Ishikawa (cell line): ENCODE data around the gene TMEM167B.

Source experiments
- CEBPB ChIP-seq: IDR thresholded peaks from 2 replicates; pipeline ENCODE4 v1.6.1; 2012
- CREB1 ChIP-seq: IDR thresholded peaks from 2 replicates; pipeline ENCODE4 v1.6.1; 2012; ENCODE audit warnings: low read depth
- EGR1 ChIP-seq: IDR thresholded peaks from 2 replicates; pipeline ENCODE4 v1.6.1; 2012
- EP300 ChIP-seq: IDR thresholded peaks from 2 replicates; pipeline ENCODE4 v1.6.1; 2012; ENCODE audit warnings: borderline replicate concordance
- FOXM1 ChIP-seq: IDR thresholded peaks from 2 replicates; pipeline ENCODE4 v1.6.1; 2012; ENCODE audit warnings: low read depth, borderline replicate concordance
- NFIC ChIP-seq: IDR thresholded peaks from 2 replicates; pipeline ENCODE4 v1.6.1; 2012
- RAD21 ChIP-seq: IDR thresholded peaks from 2 replicates; pipeline ENCODE4 v1.6.1; 2012; ENCODE audit warnings: low read depth
- TAF1 ChIP-seq: IDR thresholded peaks from 2 replicates; pipeline ENCODE4 v1.6.1; 2012; ENCODE audit warnings: low read depth, mild to moderate bottlenecking
- TCF12 ChIP-seq: IDR thresholded peaks from 2 replicates; pipeline ENCODE4 v1.6.1; 2012; ENCODE audit warnings: low read depth
- TEAD4 ChIP-seq: IDR thresholded peaks from 2 replicates; pipeline ENCODE4 v1.6.1; 2012
- YY1 ChIP-seq: IDR thresholded peaks from 2 replicates; pipeline ENCODE4 v1.6.1; 2012; ENCODE audit warnings: low read depth
- ZBTB7A ChIP-seq: IDR thresholded peaks from 2 replicates; pipeline ENCODE4 v1.6.1; 2012; ENCODE audit warnings: low read depth
- TF ChIP-seq, protein P1 (sequence below): IDR thresholded peaks from 2 replicates; pipeline ENCODE4 v1.6.1; 2012
- TF ChIP-seq, protein P2 (sequence below): IDR thresholded peaks from 2 replicates; pipeline ENCODE4 v1.6.1; 2012; ENCODE audit warnings: low read depth, mild to moderate bottlenecking
- TF ChIP-seq, protein P3 (sequence below): IDR thresholded peaks from 2 replicates; pipeline ENCODE4 v1.6.1; 2012

Gene TMEM167B

DNA sequence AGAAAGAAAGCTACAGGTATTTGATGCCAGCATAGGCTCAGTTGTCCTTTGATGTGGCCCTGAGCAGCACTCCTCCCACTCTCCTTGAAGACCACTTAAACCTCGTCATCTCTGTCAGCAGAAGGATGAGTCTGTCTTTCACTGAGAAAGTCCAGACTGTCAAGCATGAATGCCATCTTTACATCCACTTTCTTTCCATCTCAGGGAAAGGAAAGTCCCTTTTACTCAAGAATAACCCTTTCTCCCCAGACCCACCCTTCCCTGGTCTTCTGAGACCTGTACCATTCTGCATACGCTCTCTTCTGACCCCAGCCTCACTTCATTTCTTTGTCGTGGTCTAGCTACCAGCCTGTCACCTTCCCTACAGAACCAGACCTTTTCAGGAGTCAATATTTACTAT is 19.3 kb downstream of the TMEM167B start:
- TF ChIP-seq, protein P1, sequence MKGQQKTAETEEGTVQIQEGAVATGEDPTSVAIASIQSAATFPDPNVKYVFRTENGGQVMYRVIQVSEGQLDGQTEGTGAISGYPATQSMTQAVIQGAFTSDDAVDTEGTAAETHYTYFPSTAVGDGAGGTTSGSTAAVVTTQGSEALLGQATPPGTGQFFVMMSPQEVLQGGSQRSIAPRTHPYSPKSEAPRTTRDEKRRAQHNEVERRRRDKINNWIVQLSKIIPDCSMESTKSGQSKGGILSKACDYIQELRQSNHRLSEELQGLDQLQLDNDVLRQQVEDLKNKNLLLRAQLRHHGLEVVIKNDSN, result no peak
- TF ChIP-seq EP300, result no peak
- no peak for TF ChIP-seq ZBTB7A
- TF ChIP-seq FOXM1, result no peak
- TF ChIP-seq NFIC, result no peak
- TF ChIP-seq, protein P2, sequence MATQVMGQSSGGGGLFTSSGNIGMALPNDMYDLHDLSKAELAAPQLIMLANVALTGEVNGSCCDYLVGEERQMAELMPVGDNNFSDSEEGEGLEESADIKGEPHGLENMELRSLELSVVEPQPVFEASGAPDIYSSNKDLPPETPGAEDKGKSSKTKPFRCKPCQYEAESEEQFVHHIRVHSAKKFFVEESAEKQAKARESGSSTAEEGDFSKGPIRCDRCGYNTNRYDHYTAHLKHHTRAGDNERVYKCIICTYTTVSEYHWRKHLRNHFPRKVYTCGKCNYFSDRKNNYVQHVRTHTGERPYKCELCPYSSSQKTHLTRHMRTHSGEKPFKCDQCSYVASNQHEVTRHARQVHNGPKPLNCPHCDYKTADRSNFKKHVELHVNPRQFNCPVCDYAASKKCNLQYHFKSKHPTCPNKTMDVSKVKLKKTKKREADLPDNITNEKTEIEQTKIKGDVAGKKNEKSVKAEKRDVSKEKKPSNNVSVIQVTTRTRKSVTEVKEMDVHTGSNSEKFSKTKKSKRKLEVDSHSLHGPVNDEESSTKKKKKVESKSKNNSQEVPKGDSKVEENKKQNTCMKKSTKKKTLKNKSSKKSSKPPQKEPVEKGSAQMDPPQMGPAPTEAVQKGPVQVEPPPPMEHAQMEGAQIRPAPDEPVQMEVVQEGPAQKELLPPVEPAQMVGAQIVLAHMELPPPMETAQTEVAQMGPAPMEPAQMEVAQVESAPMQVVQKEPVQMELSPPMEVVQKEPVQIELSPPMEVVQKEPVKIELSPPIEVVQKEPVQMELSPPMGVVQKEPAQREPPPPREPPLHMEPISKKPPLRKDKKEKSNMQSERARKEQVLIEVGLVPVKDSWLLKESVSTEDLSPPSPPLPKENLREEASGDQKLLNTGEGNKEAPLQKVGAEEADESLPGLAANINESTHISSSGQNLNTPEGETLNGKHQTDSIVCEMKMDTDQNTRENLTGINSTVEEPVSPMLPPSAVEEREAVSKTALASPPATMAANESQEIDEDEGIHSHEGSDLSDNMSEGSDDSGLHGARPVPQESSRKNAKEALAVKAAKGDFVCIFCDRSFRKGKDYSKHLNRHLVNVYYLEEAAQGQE, result no peak
- TF ChIP-seq, protein P3, sequence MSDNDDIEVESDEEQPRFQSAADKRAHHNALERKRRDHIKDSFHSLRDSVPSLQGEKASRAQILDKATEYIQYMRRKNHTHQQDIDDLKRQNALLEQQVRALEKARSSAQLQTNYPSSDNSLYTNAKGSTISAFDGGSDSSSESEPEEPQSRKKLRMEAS, result no peak
- TF ChIP-seq CEBPB, result no peak
- TF ChIP-seq EGR1, result no peak
- TF ChIP-seq TCF12, result no peak
- no peak for TF ChIP-seq TAF1
- no peak for TF ChIP-seq RAD21
- TF ChIP-seq TEAD4, result no peak
- TF ChIP-seq CREB1, result no peak
- TF ChIP-seq YY1, result no peak

DNA sequence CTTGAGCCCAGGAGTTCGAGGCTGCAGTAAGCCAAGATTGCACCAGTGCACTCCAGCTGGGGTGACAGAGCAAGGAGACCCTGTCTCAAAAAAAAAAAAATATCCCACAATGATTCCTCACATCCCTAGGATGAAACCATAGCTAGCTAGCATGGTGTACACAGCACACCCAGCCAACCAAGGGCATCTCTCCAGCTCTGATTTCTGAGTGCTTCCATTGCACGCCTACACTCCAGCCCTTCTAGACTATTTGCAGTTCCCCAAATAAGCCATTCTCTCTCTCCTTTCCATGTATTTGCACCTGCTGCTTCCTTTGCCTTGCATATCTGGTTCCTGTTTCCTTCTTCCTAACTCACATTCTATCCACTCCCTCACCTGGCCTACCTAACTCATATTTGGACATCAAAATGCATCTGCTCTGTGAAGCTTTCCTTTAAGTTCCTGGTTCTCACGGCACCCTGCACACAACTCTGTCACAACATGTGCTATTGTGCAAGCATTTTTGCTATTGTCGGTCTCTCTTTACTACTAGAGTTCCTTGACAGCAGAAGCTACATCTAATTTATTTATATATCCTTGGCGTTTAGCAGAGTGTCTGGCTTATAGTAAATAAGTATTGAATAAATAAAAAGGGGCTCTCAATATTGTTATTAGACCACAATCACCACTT is 21.0 kb downstream of the TMEM167B start:
- TF ChIP-seq TAF1 (no peak), EP300 (no peak), YY1 (no peak), TCF12 (no peak), EGR1 (no peak), ZBTB7A (no peak), TEAD4 (no peak), FOXM1 (no peak), RAD21 (no peak)
- TF ChIP-seq, protein P2, result no peak
- TF ChIP-seq, protein P3, result no peak
- TF ChIP-seq, protein P1, result no peak

DNA sequence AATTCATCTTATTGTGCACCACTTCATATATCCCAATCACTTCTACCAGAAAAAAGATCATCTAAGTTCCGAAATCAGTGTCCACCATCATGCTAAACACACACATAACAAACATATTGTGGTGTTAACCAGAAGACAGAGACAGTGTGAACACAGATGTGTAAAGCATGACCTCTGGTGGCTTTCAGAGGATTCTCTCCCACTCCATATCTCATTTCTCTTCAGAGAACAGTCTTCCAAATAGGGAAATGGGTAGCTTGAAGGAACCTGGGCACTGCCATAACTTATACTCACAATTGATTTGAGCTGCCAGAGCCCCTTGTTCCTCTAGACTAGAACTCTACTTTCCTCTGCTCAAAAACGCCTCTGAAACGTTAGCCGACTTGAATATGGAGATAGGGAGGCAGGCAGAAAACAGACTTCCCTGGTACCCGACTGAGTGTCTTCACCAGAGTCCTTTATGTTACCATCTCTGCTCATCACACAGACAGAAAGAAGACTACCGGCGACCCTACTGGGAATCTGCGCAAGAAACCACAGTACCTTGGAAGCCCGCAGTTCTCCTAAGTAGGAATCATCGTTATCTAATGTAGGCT is 21.6 kb downstream of the TMEM167B start:
- TF ChIP-seq, protein P3, result no peak
- no peak for TF ChIP-seq YY1
- TF ChIP-seq NFIC, result no peak
- no peak for TF ChIP-seq TAF1
- no peak for TF ChIP-seq CEBPB
- no peak for TF ChIP-seq EGR1
- TF ChIP-seq, protein P1, result no peak

DNA sequence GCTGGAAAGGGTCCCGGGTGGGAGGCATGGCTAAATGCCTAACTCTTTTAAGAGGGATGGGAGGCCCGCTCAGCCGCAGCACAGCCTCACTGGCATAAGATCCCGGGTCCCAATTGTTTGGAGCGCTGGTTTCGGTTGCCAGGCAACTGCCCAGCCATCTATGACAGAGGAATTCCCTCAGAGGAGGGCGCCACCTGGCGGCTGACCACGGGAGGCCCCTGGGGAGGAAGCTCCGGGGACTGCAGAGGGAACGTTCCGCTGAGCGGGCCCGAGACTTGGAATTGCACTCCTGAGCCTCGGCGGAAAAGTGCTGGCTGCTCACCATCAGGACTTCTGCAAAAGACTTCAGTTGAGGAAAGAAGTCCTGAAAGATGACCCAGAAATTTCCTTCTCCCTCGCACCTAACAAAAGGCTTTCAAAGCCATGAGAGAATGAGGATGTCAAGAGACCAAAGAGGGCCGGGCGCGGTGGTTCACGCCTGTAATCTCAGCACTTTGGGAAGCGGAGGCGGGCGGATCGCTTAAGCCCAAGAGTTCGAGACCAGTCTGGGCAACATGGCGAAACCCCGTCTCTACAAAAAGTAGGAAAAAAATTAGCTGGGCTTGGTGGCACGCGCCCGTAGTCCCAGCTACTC is 22.2 kb downstream of the TMEM167B start:
- TF ChIP-seq EP300, result no peak
- TF ChIP-seq YY1, result no peak
- 0 out of 2 replicates have a peak, but pooled peaks have one; percentile 32 for TF ChIP-seq TCF12
- TF ChIP-seq, protein P1, result no peak
- TF ChIP-seq ZBTB7A, result no peak
- TF ChIP-seq TEAD4, result peak; percentile 81
- TF ChIP-seq TAF1, result no peak
- TF ChIP-seq, protein P3, result peak; percentile 16; the same call in 1 of the 2 replicates
- 0 out of 2 replicates have a peak, but pooled peaks have one; percentile 15 for TF ChIP-seq FOXM1
- no peak for TF ChIP-seq NFIC
- TF ChIP-seq EGR1, result no peak
- TF ChIP-seq RAD21, result peak; percentile 79
- TF ChIP-seq, protein P2, result no peak
- no peak for TF ChIP-seq CREB1
- no peak for TF ChIP-seq CEBPB
